ENCODE measurements around the gene HOMER2.
"Not testable (repeated sequence)": the region's sequence is repeated elsewhere in the genome, so short reads cannot be mapped to it uniquely, and the experiment has no call there.

HOMER2 gene

GRCh38 chr15:82952158-82953081 lies at the start of gene HOMER2:
Gene HOMER2, minus strand, starts transcription at chr15:82952720. Its CDS starts 185 bp downstream, at chr15:82952535.
- DNase-seq (ENCODE audit: low read depth), result no peak

- not testable (repeated sequence) for DNase-seq (ENCODE audit: low read depth)
Measured at GRCh38 chr15:83000672-83001031, 48.1 kb upstream of the HOMER2 start.

DNA sequence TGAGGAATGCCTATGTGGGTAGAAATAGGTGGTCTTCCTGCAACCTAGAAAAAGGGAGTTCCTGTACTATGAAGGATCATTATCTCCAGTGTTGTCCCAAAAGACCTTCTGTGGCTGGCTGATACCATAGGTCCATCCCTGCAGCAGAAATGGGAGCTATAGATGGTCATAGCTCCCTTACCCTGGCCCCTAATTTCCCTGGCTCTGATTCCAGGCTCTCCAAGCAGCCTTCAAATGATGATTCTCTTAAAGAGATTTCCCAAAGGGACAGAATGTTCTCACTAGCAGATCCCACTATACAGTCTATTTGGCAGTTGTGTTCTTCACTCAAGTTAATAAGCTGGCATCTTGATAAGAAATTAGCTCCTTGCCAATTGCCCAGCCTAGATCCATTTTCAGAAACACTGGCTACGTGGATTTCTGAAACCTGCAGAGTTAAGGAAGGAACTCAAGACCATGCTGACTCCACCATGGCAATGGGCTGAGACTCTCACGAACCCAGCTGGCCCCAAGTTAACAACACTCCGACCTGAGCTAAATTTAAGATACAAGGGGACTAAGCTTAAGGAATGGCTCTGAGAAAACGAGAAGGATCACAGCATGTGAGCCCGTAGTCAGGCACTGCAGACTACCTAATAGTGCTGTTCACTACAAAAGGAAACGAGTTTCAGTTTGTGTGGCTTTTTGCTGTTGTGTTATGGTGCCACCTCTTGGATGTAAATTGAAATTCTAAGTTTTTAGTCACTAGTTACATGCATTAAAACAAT lies 47.6 kb upstream of the HOMER2 start:
- DNase-seq (ENCODE audit: low read depth), result no peak

GRCh38 chr15:82999426-82999825 lies 46.9 kb upstream of the HOMER2 start:
- no peak for DNase-seq (ENCODE audit: low read depth)

DNA sequence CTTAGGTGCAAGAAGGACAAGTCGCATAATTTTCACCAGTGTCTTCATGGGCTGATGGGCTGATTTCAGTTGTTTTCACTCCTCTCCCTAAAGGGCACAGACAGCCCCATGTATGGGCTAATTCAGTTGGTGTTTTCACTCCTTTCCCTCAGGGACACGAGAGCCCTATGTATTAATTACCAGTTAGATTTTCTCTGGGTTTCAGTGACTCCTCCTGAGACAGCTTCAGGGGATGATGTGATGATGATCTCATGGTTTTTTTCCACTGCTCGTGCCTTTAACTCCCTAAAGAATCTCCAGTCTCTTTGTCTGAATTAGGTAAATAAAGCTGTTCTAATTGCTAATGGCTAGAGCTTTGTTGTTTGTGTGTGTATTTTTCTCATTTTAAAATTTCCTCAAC lies 43.4 kb upstream of the HOMER2 start:
- DNase-seq (ENCODE audit: low read depth), result no peak

DNA sequence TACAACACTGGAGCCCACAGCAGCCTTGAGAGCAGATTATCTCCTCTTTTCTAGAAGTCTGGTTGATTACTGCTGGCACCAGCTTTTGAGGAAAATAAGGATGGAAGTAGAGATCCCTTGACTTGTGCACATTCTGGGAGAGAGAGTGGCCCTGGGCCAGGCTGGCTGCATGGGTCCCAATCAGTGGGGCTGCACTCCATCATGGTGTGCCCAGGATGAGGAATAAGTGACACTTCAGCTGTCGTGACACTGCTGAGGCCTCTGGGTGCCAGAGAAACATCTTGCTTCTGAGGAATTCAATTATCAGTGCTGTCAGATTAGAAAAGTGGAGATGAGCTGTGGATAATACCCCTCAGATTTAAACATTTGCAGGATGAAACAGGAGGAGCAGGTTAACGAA lies 42.6 kb upstream of the HOMER2 start:
- no peak for DNase-seq (ENCODE audit: low read depth)

GRCh38 chr15:82993144-82993543 lies 40.6 kb upstream of the HOMER2 start:
- no peak for DNase-seq (ENCODE audit: low read depth)

DNA sequence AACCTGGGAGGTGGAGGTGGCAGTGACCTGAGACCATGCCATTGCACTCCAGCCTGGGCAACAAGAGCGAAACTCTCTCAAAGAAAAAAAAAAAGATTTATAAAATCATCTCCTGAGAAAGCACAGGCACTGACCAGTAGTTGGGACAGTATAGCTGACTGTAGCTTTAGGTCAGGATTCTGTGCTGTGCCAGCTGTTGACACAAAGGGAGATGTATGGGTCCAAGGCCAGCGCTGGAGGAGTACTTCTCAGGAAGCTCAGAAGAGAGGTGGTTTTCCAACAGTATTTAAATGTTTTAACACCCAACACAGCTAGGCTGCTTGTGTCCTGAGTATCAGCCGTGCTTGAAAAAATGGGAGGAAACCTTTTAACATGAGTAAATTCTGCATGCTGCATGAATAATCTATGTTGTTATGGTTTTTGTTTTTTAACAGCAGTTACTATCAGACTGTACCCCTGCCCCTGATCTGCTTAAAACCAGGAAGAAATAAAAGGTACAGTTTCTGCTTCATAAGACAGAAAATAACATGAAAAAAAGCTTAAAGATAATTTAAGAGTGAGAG lies 40.0 kb upstream of the HOMER2 start:
- DNase-seq (ENCODE audit: low read depth), result no peak

DNA sequence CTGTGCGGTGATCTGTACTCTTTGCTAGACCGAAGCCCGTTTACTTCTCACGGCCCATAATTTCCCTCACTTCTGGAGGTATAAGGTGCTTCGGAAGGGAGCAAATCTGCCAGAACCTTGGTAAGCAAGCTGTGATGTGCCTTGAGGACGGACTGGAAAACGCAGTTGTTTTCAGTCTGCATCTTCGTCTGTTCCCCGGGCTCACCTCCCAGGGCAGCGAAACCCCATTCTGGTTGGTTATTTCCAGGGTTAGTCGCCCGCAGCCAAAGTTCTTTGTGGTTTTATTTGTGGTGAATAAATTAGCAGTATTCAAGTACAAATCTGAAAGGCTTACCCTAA lies 33.9 kb upstream of the HOMER2 start:
- no peak for DNase-seq (ENCODE audit: low read depth)

DNA sequence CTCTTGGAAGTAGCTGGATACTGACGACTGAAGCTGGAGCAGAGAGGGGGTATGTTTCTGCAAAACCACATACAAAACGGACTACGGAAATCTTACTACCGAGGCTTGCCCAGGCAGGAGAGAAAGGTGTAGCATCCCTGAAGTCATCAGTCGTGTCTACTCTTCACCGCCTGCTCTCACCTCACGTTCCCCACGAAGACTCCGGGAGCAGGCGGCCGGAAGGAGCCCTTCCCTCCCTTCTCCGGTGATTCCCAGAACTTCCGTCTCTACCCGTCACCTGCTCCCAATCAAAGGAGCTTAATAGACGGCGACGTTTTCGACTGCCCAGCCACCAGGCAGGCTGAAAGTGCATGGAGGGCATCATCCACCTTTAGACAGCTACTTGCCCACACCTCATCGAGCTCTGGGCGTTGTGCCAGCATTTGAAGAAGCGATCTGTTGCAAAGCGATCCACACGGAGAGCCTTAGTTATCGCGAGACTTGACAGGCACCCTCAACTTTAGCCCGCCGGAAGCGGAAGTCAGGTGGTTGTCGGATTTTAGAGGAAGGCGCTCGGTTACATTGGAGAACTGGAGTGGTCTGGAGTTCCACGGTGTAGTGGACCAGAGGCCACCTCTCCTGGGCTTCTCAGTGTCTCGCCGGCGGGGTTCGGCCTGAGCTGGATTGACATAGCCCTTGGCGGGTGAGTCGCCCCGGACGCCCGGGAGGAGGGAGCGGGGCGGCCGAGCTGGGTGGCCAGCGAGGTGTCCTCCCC lies 33.3 kb upstream of the HOMER2 start, which contains the start of gene RAMAC:
Gene RAMAC, plus strand, starts transcription at position 523 of the 754 bp plus-strand sequence. CDS start 2,809 bp downstream, outside the sequence.
- DNase-seq (ENCODE audit: low read depth), result peak; percentile 87

DNA sequence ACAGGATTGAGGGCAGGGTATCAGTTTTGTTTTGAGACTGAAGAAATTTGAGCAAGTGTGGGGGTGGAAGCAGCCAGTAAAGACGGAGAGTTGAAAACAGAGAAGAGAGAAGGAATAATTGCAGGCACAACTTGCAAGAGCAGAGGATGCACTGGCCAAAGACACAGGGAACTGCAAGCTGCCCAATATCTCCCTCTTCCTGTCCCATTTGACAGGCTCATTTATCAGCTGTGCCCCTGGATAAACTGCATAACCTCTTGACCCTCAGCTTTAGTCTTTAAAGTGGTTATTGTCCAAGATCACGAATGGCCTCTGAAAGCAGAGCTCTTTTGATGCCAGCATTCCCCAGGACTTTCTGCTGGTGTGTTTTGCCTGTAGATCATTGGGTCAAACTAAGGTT lies 28.5 kb upstream of the HOMER2 start:
- DNase-seq (ENCODE audit: low read depth), result no peak

GRCh38 chr15:82979726-82980125 lies 27.2 kb upstream of the HOMER2 start:
- no peak for DNase-seq (ENCODE audit: low read depth)

GRCh38 chr15:82978438-82978837 lies 25.9 kb upstream of the HOMER2 start:
- DNase-seq (ENCODE audit: low read depth), result no peak

- DNase-seq (ENCODE audit: low read depth), result no peak
Measured at GRCh38 chr15:82977076-82977475, 24.6 kb upstream of the HOMER2 start.

- no peak for DNase-seq (ENCODE audit: low read depth)
Measured at GRCh38 chr15:82972990-82973389, 20.5 kb upstream of the HOMER2 start.

GRCh38 chr15:82971218-82971984 lies 18.9 kb upstream of the HOMER2 start:
- DNase-seq (ENCODE audit: low read depth), result no peak

- no peak for DNase-seq (ENCODE audit: low read depth)
Measured at GRCh38 chr15:82970696-82971095, 18.2 kb upstream of the HOMER2 start.

DNA sequence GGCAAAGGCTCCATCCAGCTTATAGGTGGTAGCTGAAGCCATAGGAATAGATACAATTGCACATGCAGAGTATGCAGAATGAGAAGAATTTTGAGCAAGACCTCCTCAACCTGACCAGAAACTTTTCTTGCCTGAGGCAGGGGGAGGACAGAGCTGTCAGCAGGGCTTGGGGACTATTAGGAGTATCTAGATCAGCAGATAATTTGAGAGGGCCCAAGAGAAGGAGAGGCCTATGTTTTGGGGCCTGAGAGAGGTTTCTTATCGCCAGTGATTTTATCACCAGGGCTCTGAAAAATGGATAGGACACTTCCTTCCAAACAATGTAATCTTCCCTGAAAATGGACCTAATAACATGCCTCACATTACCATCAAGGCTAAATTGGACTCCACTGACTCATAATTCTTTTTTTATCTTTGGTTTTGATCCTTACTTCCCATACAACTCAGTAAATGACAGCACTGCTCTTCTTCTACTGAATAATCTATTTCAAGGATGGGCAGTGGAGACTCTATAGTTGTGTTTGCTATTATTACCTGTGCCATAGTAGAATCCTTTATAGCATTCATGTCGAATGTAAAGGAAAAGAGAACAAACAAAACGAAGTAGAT lies 17.7 kb upstream of the HOMER2 start:
- no peak for DNase-seq (ENCODE audit: low read depth)

GRCh38 chr15:82969353-82969752 lies 16.8 kb upstream of the HOMER2 start:
- DNase-seq (ENCODE audit: low read depth), result no peak

- no peak for DNase-seq (ENCODE audit: low read depth)
Measured at GRCh38 chr15:82968066-82968465, 15.5 kb upstream of the HOMER2 start.

GRCh38 chr15:82966671-82967071 lies 14.2 kb upstream of the HOMER2 start:
- no peak for DNase-seq (ENCODE audit: low read depth)

All from stimulated activated CD8-positive, alpha-beta memory T cell treated with anti-CD3 and anti-CD28 coated beads, Interleukin-7, amount 100 ng/mL, for 24 hours (primary cell).